Activated CD4-positive, CD25-positive, alpha-beta regulatory T cell treated with anti-CD3 and anti-CD28 coated beads, Interleukin-2, amount 50 U/mL, for 16 hours (primary cell): ENCODE data around the gene FUT1.
"Not testable (repeated sequence)": the region's sequence is repeated elsewhere in the genome, so short reads cannot be mapped to it uniquely, and the experiment has no call there.

Experiments used
- DNase-seq: peaks from one replicate; pipeline ENCODE4 v3.0.0-alpha.2; 2020; ENCODE audit warnings: low read depth, low spot score

FUT1 gene

DNA sequence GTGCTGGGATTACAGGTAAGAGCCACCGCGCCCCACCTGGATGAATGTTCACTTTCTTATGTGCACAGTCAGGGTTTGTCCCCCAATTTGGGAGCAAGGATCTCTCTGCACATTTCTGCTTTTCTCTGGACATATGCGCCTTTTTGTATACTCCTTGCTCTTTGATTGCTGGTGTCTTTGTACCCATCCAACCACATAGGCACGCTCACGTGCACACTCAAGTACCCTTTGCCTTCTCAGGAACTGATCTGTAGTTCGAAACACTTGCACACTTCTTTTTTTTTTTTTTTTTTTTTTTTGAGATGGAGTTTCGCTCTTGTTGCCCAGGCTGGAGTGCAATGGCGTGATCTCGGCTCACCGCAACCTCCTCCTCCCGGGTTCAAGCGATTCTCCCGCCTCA is 34.3 kb downstream of the FUT1 start:
- DNase-seq = not testable (repeated sequence)

DNA sequence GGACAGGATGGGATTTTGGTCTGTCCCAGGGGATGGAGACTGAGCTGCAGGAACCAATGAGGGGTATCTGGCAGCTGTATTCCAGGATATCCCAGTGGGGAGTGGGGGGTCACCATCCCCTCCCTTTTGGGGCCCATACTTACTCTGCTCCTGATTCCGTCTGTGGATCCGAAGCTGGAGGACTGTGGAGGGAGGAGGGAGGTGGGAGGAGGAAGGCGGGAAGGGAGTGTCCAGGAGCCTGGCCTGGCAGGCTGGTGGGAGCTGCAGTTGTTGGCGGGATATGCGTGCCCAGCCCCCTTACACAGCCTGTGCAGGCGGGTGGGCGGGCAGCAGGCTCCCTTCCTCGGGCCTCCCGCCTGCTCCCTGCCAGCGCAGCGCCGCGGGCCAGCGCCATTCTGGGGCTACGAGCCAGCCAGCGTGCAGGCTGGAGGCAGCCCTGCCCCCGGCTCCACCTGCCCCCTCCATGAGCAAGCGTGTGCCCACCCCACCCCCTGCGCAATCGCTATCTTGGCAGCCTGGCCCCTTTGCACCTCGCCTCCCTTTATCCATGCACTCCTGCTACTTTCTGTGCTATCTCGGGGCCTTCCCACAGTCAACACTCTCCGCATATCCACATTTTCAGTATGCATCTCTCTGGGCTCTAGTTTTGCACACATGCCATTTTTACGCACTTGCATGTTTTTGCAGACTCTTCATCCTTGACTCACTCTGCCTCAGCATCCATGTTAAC is 35.7 kb downstream of the FUT1 start:
- DNase-seq = no peak

GRCh38 chr19:48715681-48716171 is 36.7 kb downstream of the FUT1 start:
- DNase-seq = no peak

DNA sequence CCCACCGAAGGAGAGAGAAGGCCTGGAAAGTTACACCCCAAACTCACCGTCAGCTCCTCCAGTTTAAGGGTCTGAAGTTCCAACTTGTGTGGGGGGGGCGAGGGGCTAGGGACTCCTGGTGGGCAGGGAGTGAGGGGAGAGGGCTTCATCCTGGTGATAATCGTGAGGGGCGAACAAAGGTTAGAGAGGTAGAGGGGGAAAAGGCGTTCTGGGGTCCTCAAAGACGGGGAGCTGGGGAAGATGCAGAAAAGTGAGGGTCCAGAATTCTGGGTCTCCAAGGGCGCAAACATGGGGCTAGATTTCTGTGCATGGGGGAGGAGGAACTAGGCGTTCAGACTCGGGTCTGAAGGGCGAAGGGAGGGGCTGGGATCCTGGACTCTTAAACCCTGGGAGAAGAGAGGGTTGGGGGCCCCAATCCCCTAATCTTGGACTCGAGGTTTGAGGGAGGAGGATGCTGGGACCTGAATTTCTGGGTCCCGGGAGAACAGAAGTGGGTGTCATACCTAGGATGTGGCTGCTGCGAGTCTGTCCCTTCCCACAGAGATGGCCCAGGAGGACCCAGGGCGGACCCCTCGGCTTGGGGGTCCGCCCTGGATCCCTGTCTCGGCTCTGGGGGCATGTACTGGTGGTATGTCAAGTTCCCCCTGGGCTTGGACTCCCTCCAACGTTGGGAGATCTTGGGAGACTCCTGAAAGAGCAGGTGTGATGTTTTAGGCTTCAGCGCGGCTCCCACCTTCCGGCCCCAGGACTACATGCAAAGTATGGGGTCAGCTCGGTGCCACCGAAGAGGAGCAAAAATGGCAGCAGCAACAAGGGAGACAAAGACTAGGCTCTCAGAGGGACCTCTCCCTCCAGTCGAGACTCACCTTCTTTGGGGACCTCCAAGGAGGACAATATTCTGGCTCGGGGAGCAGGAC is 37.4 kb downstream of the FUT1 start:
- DNase-seq = no peak

- peak; percentile 93 for DNase-seq
Observed at GRCh38 chr19:48713864-48714755, 38.3 kb downstream of the FUT1 start.

DNA sequence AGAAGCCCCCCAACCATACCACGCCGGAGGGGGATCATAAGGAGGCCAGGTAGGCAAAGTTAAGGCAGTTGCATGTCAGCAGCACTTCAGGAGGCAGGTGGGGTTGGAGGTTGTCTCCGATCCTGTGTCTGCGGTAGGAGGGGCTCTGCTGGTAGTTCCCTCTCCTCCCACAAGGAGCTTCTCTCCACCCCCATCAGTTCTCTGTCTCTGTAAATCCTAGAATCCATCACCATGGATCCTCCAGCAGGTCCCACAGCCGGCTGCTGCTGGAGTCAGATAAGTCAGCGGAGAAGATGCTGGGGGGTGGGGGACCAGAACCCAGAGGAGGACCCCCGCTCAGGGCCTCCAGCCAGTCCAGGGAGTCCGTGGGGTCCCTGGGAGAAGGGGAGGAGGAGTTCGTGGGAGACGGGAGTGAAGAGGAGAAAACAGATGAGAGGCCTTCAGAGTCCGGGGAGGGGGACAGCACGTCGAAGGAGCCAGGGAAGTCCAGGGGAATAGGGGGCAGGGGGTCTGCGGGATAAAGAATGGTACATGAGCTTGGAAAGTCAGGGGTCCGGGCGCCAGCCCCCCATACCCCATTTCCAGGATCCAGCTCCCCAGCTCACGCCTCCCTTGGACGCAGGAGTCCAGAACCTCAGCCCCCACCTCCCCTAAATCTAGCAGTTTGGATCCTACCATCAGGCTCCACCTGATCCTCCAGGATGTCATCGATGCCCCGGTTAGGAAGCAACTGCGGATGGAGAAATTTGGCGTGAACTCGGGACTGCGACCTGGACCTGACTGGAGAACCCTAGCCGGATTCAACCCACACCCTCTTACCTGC is 39.2 kb downstream of the FUT1 start:
- no peak for DNase-seq

GRCh38 chr19:48711106-48711662 is 41.3 kb downstream of the FUT1 start:
- DNase-seq = no peak

GRCh38 chr19:48708471-48708870 is 44.0 kb downstream of the FUT1 start:
- no peak for DNase-seq

GRCh38 chr19:48705431-48705830 is 47.0 kb downstream of the FUT1 start:
- no peak for DNase-seq

DNA sequence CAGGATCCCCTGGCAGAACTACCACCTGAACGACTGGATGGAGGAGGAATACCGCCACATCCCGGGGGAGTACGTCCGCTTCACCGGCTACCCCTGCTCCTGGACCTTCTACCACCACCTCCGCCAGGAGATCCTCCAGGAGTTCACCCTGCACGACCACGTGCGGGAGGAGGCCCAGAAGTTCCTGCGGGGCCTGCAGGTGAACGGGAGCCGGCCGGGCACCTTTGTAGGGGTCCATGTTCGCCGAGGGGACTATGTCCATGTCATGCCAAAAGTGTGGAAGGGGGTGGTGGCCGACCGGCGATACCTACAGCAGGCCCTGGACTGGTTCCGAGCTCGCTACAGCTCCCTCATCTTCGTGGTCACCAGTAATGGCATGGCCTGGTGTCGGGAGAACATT is 49.1 kb downstream of the FUT1 start:
- DNase-seq = no peak

GRCh38 chr19:48702701-48703100 is 49.7 kb downstream of the FUT1 start:
- no peak for DNase-seq

- DNase-seq = no peak
Observed at GRCh38 chr19:48698046-48698445, 54.4 kb downstream of the FUT1 start.
